Karpas-422 (cell line): ENCODE data around the gene LCOR. TPM values are rescaled to one million over a fixed set of nuclear protein-coding genes. Genes with fewer than 3 reads are reported as not detected.

Experiments used
- DNase-seq: peaks from one replicate; pipeline ENCODE4 v3.0.0-alpha.2; 2015
- H2AFZ ChIP-seq: fragments of 200-600 bp; sonication (generic); 2 replicates; pipeline ENCODE4 v1.6.1; 2014; ENCODE audit warnings: antibody characterized with exemption, low read length, mixed read lengths
- H3K27ac ChIP-seq: fragments of 200-600 bp; sonication (generic); 2 replicates; pipeline ENCODE4 v1.5.1; 2014; ENCODE audit warnings: mild to moderate bottlenecking, low read length, moderate library complexity
- H3K27me3 ChIP-seq: fragments of 200-600 bp; sonication (generic); 2 replicates; pipeline ENCODE4 v1.6.1; 2014; ENCODE audit warnings: low read length, mixed read lengths
- H3K36me3 ChIP-seq: fragments of 200-600 bp; sonication (generic); 2 replicates; pipeline ENCODE4 v1.6.1; 2014; ENCODE audit warnings: low read length, mixed read lengths; ENCODE audit not compliant: insufficient read depth
- H3K4me1 ChIP-seq: fragments of 200-600 bp; sonication (generic); 2 replicates; pipeline ENCODE4 v1.6.1; 2014; ENCODE audit warnings: mild to moderate bottlenecking, low read length, mixed read lengths
- H3K4me2 ChIP-seq: fragments of 200-600 bp; sonication (generic); 2 replicates; pipeline ENCODE4 v1.6.1; 2014; ENCODE audit warnings: low read length, low read depth, mild to moderate bottlenecking; ENCODE audit not compliant: poor library complexity, severe bottlenecking
- H3K4me3 ChIP-seq: fragments of 200-600 bp; sonication (generic); 2 replicates; pipeline ENCODE4 v1.5.1; 2014; ENCODE audit warnings: mild to moderate bottlenecking, antibody characterized with exemption, low read length, mixed read lengths
- H3K79me2 ChIP-seq: fragments of 200-600 bp; sonication (generic); 2 replicates; pipeline ENCODE4 v1.6.1; 2014; ENCODE audit warnings: mild to moderate bottlenecking, low read length, mixed read lengths
- H3K9ac ChIP-seq: fragments of 200-600 bp; sonication (generic); 2 replicates; pipeline ENCODE4 v1.6.0; 2014; ENCODE audit warnings: low read length
- H3K9me2 ChIP-seq: fragments of 200-600 bp; sonication (generic), shearing (Covaris generic); replicated peaks from 2 replicates; pipeline ENCODE4 v1.6.0; 2014; ENCODE audit warnings: mild to moderate bottlenecking, low read length, moderate library complexity; ENCODE audit not compliant: insufficient read depth
- H3K9me3 ChIP-seq: fragments of 300-700, 200-600 bp; sonication (generic); 2 replicates; pipeline ENCODE4 v1.6.1; 2014; ENCODE audit warnings: low read length, mixed read lengths
- H4K20me1 ChIP-seq: fragments of 200-600 bp; sonication (generic); 2 replicates; pipeline ENCODE4 v1.6.1; 2014; ENCODE audit warnings: mild to moderate bottlenecking, antibody characterized with exemption, low read length, low read depth; ENCODE audit not compliant: insufficient read depth
- total RNA-seq: library from RNA; depleted of rRNA; stranded (reverse); fragments of >200 nt; shearing (Covaris generic); gene quantifications from 2 replicates; pipeline ENCODE4 v1.2.3, GENCODE V29; 2014; ENCODE audit warnings: low replicate concordance

The LCOR gene
- total RNA-seq, 1 experiment from 2014 or later: 24.3 TPM

GRCh38 chr10:96964131-96964530, 132.0 kb downstream of the LCOR start:
- no peaks in the 10 kb centered on the region; the same call in 1 of the 2 replicates for H3K36me3 ChIP-seq
- peaks cover 10% of the 10 kb centered on the region for H3K79me2 ChIP-seq
- H3K9me2 ChIP-seq: no peaks in the 10 kb centered on the region
- no peaks in the 10 kb centered on the region for H3K27me3 ChIP-seq
- H3K9ac ChIP-seq: no peak overlapping the region
- no peak overlapping the region for H3K4me3 ChIP-seq
- no peaks in the 10 kb centered on the region for H3K9me3 ChIP-seq
- H2AFZ ChIP-seq: no peak overlapping the region
- no peak overlapping the region for H3K27ac ChIP-seq
- H3K4me1 ChIP-seq: 0 out of 2 replicates have a peak, but pooled peaks cover 3% of the 10 kb centered on the region
- H3K4me2 ChIP-seq: no peak overlapping the region
- no peaks in the 10 kb centered on the region for H4K20me1 ChIP-seq
- DNase-seq: no peak

- H3K27me3 ChIP-seq: no peaks in the 10 kb centered on the region
- DNase-seq: no peak
- no peak overlapping the region for H3K27ac ChIP-seq
- no peak overlapping the region for H3K4me3 ChIP-seq
- H4K20me1 ChIP-seq: no peaks in the 10 kb centered on the region
- H3K4me2 ChIP-seq: no peak overlapping the region
- H3K4me1 ChIP-seq: peaks cover 22% of the 10 kb centered on the region
- no peak overlapping the region for H2AFZ ChIP-seq
- no peaks in the 10 kb centered on the region for H3K9me2 ChIP-seq
- H3K9ac ChIP-seq: no peak overlapping the region
- no peaks in the 10 kb centered on the region for H3K9me3 ChIP-seq
- H3K79me2 ChIP-seq: peaks cover 4% of the 10 kb centered on the region; the same call in 1 of the 2 replicates
- H3K36me3 ChIP-seq: no peaks in the 10 kb centered on the region; the same call in 1 of the 2 replicates
These were observed 135.7 kb downstream of the LCOR start for GRCh38 chr10:96967847-96968246.

GRCh38 chr10:96968682-96969423, 136.8 kb downstream of the LCOR start:
- no peaks in the 10 kb centered on the region for H4K20me1 ChIP-seq
- H3K9me2 ChIP-seq: no peaks in the 10 kb centered on the region
- DNase-seq: no peak
- no peak overlapping the region for H3K4me2 ChIP-seq
- H3K36me3 ChIP-seq: no peaks in the 10 kb centered on the region; the same call in 1 of the 2 replicates
- H3K27ac ChIP-seq: no peak overlapping the region
- H3K27me3 ChIP-seq: no peaks in the 10 kb centered on the region
- H3K9ac ChIP-seq: no peak overlapping the region
- peaks cover 32% of the 10 kb centered on the region for H3K4me1 ChIP-seq
- no peak overlapping the region for H3K4me3 ChIP-seq
- H2AFZ ChIP-seq: no peak overlapping the region
- H3K9me3 ChIP-seq: no peaks in the 10 kb centered on the region
- H3K79me2 ChIP-seq: no peaks in the 10 kb centered on the region

- peaks cover 46% of the 10 kb centered on the region for H3K4me1 ChIP-seq
- DNase-seq: no peak
- no peaks in the 10 kb centered on the region for H3K9me3 ChIP-seq
- no peaks in the 10 kb centered on the region for H3K27me3 ChIP-seq
- H3K36me3 ChIP-seq: no peaks in the 10 kb centered on the region; the same call in 1 of the 2 replicates
- no peaks in the 10 kb centered on the region for H3K9me2 ChIP-seq
- H3K9ac ChIP-seq: no peak overlapping the region
- no peak overlapping the region for H3K4me3 ChIP-seq
- H3K79me2 ChIP-seq: peaks cover 4% of the 10 kb centered on the region; the same call in 1 of the 2 replicates
- H4K20me1 ChIP-seq: no peaks in the 10 kb centered on the region
- H2AFZ ChIP-seq: no peak overlapping the region
- peak overlapping the region; percentile 94 for H3K27ac ChIP-seq
- no peak overlapping the region for H3K4me2 ChIP-seq
These were observed 139.2 kb downstream of the LCOR start for GRCh38 chr10:96971324-96971723.

- H3K79me2 ChIP-seq: peaks cover 4% of the 10 kb centered on the region; the same call in 1 of the 2 replicates
- peak overlapping the region; percentile 94 for H3K27ac ChIP-seq
- H3K9me3 ChIP-seq: no peaks in the 10 kb centered on the region
- DNase-seq: peak; percentile 45
- H3K27me3 ChIP-seq: no peaks in the 10 kb centered on the region
- H2AFZ ChIP-seq: no peak overlapping the region
- no peaks in the 10 kb centered on the region for H3K9me2 ChIP-seq
- peaks cover 46% of the 10 kb centered on the region for H3K4me1 ChIP-seq
- H3K9ac ChIP-seq: no peak overlapping the region
- no peaks in the 10 kb centered on the region; the same call in 1 of the 2 replicates for H3K36me3 ChIP-seq
- H4K20me1 ChIP-seq: no peaks in the 10 kb centered on the region
- no peak overlapping the region for H3K4me2 ChIP-seq
- H3K4me3 ChIP-seq: no peak overlapping the region
These were observed 140.2 kb downstream of the LCOR start for GRCh38 chr10:96972264-96972663.

GRCh38 chr10:96973809-96974747, 142.0 kb downstream of the LCOR start:
- H4K20me1 ChIP-seq: no peaks in the 10 kb centered on the region
- peaks cover 46% of the 10 kb centered on the region for H3K4me1 ChIP-seq
- H3K4me2 ChIP-seq: peak overlapping the region; percentile 64
- no peaks in the 10 kb centered on the region for H3K27me3 ChIP-seq
- no peaks in the 10 kb centered on the region for H3K9me3 ChIP-seq
- H2AFZ ChIP-seq: no peak overlapping the region
- peaks cover 4% of the 10 kb centered on the region; the same call in 1 of the 2 replicates for H3K79me2 ChIP-seq
- no peaks in the 10 kb centered on the region for H3K36me3 ChIP-seq
- DNase-seq: peak; percentile 74
- no peaks in the 10 kb centered on the region for H3K9me2 ChIP-seq
- H3K9ac ChIP-seq: peak overlapping the region; percentile 51
- H3K27ac ChIP-seq: peak overlapping the region; percentile 94
- H3K4me3 ChIP-seq: peak overlapping the region; percentile 35

GRCh38 chr10:96975136-96975535, 143.0 kb downstream of the LCOR start:
- no peaks in the 10 kb centered on the region for H3K27me3 ChIP-seq
- peaks cover 4% of the 10 kb centered on the region; the same call in 1 of the 2 replicates for H3K79me2 ChIP-seq
- H2AFZ ChIP-seq: no peak overlapping the region
- peaks cover 46% of the 10 kb centered on the region for H3K4me1 ChIP-seq
- H3K9ac ChIP-seq: no peak overlapping the region
- H3K9me3 ChIP-seq: no peaks in the 10 kb centered on the region
- no peaks in the 10 kb centered on the region for H3K36me3 ChIP-seq
- no peak for DNase-seq
- no peaks in the 10 kb centered on the region for H3K9me2 ChIP-seq
- peak overlapping the region; percentile 64 for H3K4me2 ChIP-seq
- H3K27ac ChIP-seq: peak overlapping the region; percentile 94
- H4K20me1 ChIP-seq: no peaks in the 10 kb centered on the region
- no peak overlapping the region for H3K4me3 ChIP-seq
